Lung microvascular endothelial cell (primary cell): ENCODE data around the gene DDX27. TPM values are rescaled to one million over a fixed set of nuclear protein-coding genes. Genes with fewer than 3 reads are reported as not detected.
A peak's percentile ranks its signal among the peaks of the same experiment; 100 is the strongest.

ENCODE experiments used
- DNase-seq, 2 donors: peaks; one replicate each; pipeline versions ENCODE4 v3.0.0 to v3.0.0-alpha.2; 2010; ENCODE audit warnings: low read depth in 2 of 2
- total RNA-seq: library from RNA; depleted of rRNA; stranded (reverse); fragments of >200 nt; gene quantifications from 2 replicates; pipeline ENCODE4 v1.2.1, GENCODE V29; 2014

The DDX27 gene
- total RNA-seq, 1 donor from 2014 or later: 20.8 TPM

GRCh38 chr20:49248301-49248700 is 29.1 kb downstream of the DDX27 start:
- DNase-seq: no peak

GRCh38 chr20:49248879-49249665 is 29.9 kb downstream of the DDX27 start:
- no peak for DNase-seq

- no peak for DNase-seq
Measured at GRCh38 chr20:49252556-49253350, 33.5 kb downstream of the DDX27 start.

DNA sequence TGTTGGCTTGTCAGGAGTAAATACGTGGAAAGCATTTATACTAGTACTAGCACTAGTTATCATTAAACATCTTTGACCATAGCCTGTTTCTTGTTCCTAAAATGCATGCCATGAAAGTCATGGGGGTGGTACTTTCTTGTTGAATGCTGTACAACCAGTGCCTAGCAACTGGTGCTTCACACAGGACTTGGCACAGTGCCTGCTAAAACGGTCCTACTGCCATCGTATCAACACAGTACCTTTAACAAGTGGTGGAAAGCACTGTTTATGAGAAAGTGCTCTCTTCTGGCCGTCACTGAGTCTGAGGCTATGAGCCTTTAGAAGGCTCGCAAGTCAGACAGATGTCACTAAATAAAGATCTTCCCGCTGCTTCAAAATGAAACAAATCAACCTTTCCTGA is 37.0 kb downstream of the DDX27 start:
- DNase-seq: peak in 1 of 2 donors; percentile 18

DNA sequence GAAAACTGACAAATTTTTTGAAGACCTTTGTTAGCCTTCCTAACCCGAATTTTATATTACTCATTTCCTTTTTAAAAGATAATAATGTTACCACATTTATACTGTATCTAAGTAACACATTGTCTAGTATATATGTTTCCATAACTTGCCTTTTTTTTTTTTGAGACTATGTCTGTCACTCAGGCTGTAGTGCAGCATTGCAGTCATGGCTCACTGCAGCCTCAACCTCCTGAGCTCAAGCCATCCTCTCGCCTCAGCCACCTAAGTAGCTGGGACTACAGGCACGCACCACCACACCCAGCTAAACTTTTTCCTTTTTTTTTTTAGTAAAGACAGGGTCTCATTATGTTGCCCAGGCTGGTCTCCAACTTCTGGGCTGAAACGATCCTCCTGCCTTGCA is 40.1 kb downstream of the DDX27 start:
- no peak for DNase-seq

DNA sequence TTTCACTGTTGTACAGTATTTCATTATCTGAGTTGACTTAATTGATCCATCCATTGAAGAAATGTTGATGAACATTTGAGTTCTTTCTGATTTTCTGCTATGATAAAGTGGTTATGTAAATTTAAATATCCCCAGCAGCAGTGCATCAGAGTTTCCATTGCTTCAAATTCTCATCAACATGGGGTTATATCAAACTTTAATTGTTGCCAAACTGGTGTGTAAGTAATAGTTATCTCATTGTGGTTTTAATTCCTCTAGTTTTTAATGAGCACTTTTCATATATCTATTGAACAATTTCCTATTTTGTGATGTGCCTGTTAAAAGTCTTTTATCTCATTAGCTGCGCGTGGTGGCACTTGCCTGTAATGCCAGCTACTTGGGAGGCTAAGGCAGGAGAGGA is 40.6 kb downstream of the DDX27 start:
- DNase-seq: no peak

DNA sequence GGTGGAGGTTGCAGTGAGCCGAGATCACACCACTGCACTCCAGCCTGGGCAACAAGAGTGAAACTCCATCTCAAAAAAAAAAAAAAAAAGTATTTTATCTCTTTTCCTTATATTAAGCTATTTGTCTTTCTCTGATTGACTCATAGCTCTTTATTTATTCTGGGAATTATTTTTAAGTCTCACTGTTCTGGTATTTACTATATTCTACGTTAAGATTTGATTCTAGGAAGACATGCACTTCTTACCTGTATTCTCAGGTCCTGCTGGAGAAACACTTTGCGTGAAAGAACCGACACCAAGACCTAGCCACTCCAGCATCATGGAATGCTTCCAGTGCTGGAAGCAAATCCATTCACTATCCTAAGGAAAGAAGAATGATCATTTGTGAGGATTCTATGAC is 41.0 kb downstream of the DDX27 start:
- DNase-seq: no peak

- DNase-seq: no peak
Measured at GRCh38 chr20:49261173-49261572, 42.0 kb downstream of the DDX27 start.

GRCh38 chr20:49262444-49262843 is 43.2 kb downstream of the DDX27 start:
- no peak for DNase-seq

GRCh38 chr20:49267327-49267726 is 48.1 kb downstream of the DDX27 start:
- DNase-seq: peak in 1 of 2 donors; percentile 47

DNA sequence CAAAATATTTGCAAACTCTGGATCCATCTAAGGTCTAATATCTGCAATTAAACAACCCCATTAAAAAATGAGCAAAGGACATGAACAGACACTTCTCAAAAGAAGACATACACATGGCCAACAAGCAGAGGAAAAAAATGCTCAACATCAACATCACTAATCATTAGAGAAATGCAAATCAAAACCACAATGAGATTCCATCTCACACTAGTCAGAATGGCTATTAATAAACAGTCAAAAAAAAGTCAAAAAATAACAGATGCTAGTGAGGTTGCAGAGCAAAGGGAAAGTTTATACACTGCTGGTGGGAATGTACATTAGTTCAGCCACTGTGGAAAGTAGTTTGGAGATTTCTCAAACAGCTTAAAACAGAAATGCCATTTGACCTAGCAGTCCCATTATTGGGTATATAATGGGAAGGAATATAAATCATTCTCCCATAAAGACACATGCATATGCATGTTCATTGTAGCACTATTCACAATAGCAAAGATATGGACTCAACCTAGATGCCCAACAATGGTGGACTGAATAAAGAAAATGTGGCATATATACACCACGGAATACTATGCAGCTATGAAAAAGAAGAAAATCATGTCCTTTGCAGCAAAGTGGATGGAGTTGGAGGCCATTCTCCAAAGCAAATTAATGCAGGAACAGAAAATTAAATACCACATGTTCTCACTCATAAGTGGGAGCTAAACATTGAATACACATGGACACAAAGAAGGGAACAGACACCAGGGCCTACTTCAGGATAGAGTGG is 49.6 kb downstream of the DDX27 start:
- peak in 1 of 2 donors; percentile 49 for DNase-seq

DNA sequence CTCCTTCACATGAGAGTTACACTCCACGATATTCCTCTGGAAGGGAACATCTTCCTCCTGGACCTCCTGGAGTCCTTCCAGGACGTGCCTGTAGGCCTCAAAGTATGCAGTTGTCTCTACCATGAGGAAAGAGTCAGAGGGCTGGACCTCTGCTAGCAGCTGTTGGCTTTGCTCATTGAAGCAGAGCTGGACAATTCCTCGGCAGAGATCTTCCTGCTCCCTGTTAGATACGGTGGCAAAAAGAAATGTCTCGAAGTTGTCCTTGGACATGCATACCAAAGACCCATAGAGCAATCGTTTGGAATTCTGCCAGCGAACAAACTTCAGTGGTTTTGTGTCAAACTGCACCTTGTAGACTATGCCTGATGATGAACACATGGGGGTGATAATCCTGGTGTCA is 51.0 kb downstream of the DDX27 start:
- DNase-seq: peak in 1 of 2 donors; percentile 39

GRCh38 chr20:49270736-49271135 is 51.5 kb downstream of the DDX27 start:
- DNase-seq: no peak

GRCh38 chr20:49272654-49273053 is 53.4 kb downstream of the DDX27 start:
- no peak for DNase-seq

DNA sequence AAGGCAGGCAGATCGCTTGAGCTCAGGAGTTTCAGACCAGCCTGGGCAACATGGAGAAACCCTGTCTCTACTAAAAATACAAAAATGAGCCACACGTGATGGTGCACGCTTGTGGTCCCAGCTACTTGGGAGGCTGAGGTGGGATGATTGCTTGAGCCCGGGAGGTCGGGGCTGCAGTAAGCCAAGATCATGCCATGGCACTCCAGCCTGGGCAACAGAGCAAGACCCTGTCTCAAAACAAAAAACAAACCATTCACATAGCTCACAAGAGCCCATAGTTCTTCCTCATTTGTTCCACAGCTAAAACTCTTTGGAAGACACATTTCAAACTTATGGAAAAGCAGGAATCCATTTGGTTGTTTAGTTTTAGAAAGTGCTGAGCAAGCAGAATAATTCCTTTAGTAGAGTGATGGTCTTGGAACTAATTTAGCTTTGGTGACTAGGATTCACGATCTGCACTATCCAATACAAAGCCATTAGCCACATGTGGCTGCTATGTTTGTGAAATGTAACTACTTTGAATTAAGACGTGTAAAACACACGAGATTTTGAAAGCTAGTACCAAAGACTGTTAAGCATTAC is 54.6 kb downstream of the DDX27 start:
- no peak for DNase-seq

- no peak for DNase-seq
Measured at GRCh38 chr20:49275216-49275615, 56.0 kb downstream of the DDX27 start.

DNA sequence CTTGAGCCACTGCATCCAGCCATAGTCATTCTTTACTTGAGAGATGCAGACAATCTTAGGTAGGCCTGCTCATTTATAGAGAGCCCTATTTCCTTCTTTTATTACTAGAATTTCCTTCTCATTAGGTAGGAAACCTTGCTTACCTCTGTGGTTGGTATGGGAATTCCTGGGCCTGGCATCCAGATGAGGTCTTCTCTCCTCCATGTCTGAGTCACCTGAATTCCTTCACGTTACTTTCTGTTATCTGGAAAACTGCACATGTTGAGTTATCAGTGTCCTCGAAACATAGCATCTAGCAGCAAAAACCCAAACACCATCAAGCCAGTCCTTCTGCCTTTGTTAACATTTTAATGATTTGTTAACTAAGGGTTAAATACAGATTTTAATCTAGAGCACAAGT is 56.4 kb downstream of the DDX27 start:
- DNase-seq: no peak

GRCh38 chr20:49276161-49276960 is 57.1 kb downstream of the DDX27 start:
- peak in 1 of 2 donors; percentile 79 for DNase-seq

GRCh38 chr20:49276961-49277785 is 58.0 kb downstream of the DDX27 start:
- peak in 1 of 2 donors; percentile 35 for DNase-seq

DNA sequence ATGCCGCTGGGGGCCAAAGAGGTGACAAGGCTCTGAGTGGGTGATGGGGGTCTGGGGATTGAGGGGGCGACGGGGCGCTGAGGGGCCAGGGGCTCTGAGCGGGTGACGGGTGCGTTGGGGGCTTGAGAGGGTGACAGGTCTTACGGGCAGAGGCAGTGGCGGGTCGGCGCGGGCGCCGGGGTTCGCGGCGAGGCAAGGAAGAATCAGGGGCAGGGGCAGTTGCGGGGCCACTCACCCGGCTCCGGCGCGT is 58.5 kb downstream of the DDX27 start:
- DNase-seq: no peak
